OCI-LY3 (cell line): ENCODE data around the gene TCTN2.

Experiments
- EZH2phosphoT487 ChIP-seq: fragments of 200-600 bp; shearing (Covaris generic); IDR thresholded peaks from 2 replicates; pipeline ENCODE4 v1.6.1; 2018; ENCODE audit warnings: antibody characterized with exemption, mixed run types, low read depth
- TF ChIP-seq, protein P1 (sequence below): fragments of 200-600, 300-600 bp; sonication (generic); IDR thresholded peaks from 2 replicates; pipeline ENCODE4 v1.5.1; 2014; ENCODE audit warnings: antibody characterized with exemption, low read length, low read depth

- TF ChIP-seq, protein P1, sequence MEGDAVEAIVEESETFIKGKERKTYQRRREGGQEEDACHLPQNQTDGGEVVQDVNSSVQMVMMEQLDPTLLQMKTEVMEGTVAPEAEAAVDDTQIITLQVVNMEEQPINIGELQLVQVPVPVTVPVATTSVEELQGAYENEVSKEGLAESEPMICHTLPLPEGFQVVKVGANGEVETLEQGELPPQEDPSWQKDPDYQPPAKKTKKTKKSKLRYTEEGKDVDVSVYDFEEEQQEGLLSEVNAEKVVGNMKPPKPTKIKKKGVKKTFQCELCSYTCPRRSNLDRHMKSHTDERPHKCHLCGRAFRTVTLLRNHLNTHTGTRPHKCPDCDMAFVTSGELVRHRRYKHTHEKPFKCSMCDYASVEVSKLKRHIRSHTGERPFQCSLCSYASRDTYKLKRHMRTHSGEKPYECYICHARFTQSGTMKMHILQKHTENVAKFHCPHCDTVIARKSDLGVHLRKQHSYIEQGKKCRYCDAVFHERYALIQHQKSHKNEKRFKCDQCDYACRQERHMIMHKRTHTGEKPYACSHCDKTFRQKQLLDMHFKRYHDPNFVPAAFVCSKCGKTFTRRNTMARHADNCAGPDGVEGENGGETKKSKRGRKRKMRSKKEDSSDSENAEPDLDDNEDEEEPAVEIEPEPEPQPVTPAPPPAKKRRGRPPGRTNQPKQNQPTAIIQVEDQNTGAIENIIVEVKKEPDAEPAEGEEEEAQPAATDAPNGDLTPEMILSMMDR, result no peak
- TF ChIP-seq EZH2phosphoT487, result no peak
Measured at GRCh38 chr12:123750159-123750656, 79.3 kb downstream of the TCTN2 start.
